H1 (cell line): ENCODE measurements around the gene WDR37. TPM values are rescaled to one million over a fixed set of nuclear protein-coding genes. Genes with fewer than 3 reads are reported as not detected.

Source experiments
- FOSL1 ChIP-seq: IDR thresholded peaks from 2 replicates; pipeline ENCODE4 v1.6.1; 2011; ENCODE audit warnings: mild to moderate bottlenecking, low read depth, low read length, moderate library complexity; ENCODE audit not compliant: insufficient read depth
- MAFK ChIP-seq: IDR thresholded peaks from 2 replicates; pipeline ENCODE4 v1.6.1; 2012; ENCODE audit warnings: low read depth, mild to moderate bottlenecking, improper control_type of control experiment, low read length
- POLR2AphosphoS5 ChIP-seq: IDR thresholded peaks from 2 replicates; pipeline ENCODE4 v1.6.1; 2011; ENCODE audit warnings: low read depth, low read length
- SAP30 ChIP-seq: fragments of 300-600 bp; sonication (generic); IDR thresholded peaks from 2 replicates; pipeline ENCODE4 v1.7.1; 2012; ENCODE audit warnings: low read length, moderate library complexity, mild to moderate bottlenecking, inconsistent platforms; ENCODE audit not compliant: insufficient read depth, insufficient replicate concordance
- SIN3A ChIP-seq, 2 experiments: IDR thresholded peaks in 1 of 2; conservative IDR thresholded peaks in 1 of 2; 2 replicates each; pipeline ENCODE4 v1.6.1; 2011 to 2012; ENCODE audit warnings: low read length in 2 of 2, improper control_type of control experiment in 1 of 2, low read depth in 1 of 2, mild to moderate bottlenecking in 1 of 2
- ZNF274 ChIP-seq: IDR thresholded peaks from 2 replicates; pipeline ENCODE4 v1.7.0; 2012; ENCODE audit warnings: low read length, borderline replicate concordance; ENCODE audit errors: extremely low read depth
- polyA plus RNA-seq, 7 experiments: library from polyadenylated mRNA; depleted of rRNA in 3 of 7; stranded (reverse) in 5 of 7; unstranded in 2 of 7; fragments of >200 nt in 5 of 7; fragments of 200-250 nt in 2 of 7; gene quantifications; 1 replicate in 5 of 7; 2 replicates in 1 of 7; 4 replicates in 1 of 7; pipeline versions ENCODE4 v1.2.1 to v1.2.3, GENCODE V29; 2011 to 2013; ENCODE audit warnings: missing spikeins in 2 of 7, mixed read lengths in 2 of 7
- total RNA-seq: library from RNA; stranded (reverse); fragmentation: NEBNext Ultra II Directional; extraction: Animal tissue kit (Norgen Biotek cat#: 25700); gene quantifications from 2 replicates; pipeline ENCODE4 v1.2.1, GENCODE V29; 2021

WDR37 gene
- total and polyA plus RNA-seq, 2 of the 8 experiments (the other 6 are each of a cell fraction or from before 2014, with no cell fraction given) = 9.6 to 12.0 TPM

DNA sequence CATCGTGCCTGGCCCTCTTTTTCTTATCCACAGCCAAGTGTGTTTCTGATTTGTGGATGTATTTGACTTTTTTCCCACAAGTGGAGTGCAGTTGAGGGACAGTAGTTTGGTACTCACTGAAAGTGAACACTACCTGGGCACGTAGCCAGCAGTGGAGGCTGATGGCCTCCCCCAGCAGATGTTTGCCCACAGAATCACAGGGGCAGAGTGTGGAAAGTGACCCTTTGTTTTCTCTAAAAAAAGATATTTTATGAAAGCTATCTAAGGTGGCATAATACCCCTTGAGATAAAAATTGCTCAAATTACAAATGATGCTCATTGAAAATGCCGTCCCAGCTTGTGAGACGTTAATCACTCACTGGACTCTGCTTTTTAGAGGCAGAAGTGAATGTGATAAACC lies 29.1 kb downstream of the WDR37 start (continued):
- TF ChIP-seq SAP30 = no peak
- TF ChIP-seq FOSL1 = no peak
- TF ChIP-seq SIN3A (conservative IDR thresholded peaks at IDR 0.05 in 1 of 2, IDR thresholded peaks at IDR 0.05 in 1 of 2; ENCODE audit: low read depth in 1 of 2, low read length in 2 of 2) = no peak
- no peak for TF ChIP-seq ZNF274
- no peak for TF ChIP-seq MAFK
- TF ChIP-seq POLR2AphosphoS5 = no peak
- TF ChIP-seq, all 59 proteins: peak for 0
